A549 treated with CpdA at 1 μM for 4 hours (cell line): ENCODE data around the gene TPD52L3. TPM values are rescaled to one million over a fixed set of nuclear protein-coding genes. Genes with fewer than 3 reads are reported as not detected.

Source experiments
- total RNA-seq: library from RNA; stranded (reverse); fragments of 200-300 nt; extraction: Qiagen RNA extraction; gene quantifications from 5 replicates; pipeline ENCODE4 v1.2.3, GENCODE V29; 2022; ENCODE audit warnings: low read depth

Gene TPD52L3
- total RNA-seq = not detected in 5 replicates

GRCh38 chr9:6328103-6328502 lies at the start of gene TPD52L3:
TSS of gene TPD52L3 (plus strand) at chr9:6328375. CDS start at chr9:6328596, 221 bp downstream.

Other genes with a start within 250 kb of the TPD52L3 start
- 0.75 to 1.5 TPM (median 1.2 TPM) in 5 replicates for gene IL33, start 112.6 kb upstream of the TPD52L3 start, total RNA-seq
- gene UHRF2, start 84.8 kb downstream of the TPD52L3 start, total RNA-seq = 26.6 to 33.8 TPM (median 31.6 TPM) in 5 replicates